GM21526 (cell line): ENCODE results near the gene SPNS3.

Experiments
- ATAC-seq: cut with Tn5 transposase; IDR thresholded peaks from one replicate; pipeline ENCODE4 v1.9.1; 2021; ENCODE audit warnings: moderate library complexity; ENCODE audit not compliant: unreplicated experiment, low FRiP score

Gene SPNS3

GRCh38 chr17:4520894-4521600 lies 87.3 kb downstream of the SPNS3 start:
- ATAC-seq, result no peak

- ATAC-seq, result no peak
Measured at GRCh38 chr17:4522661-4523060, 88.9 kb downstream of the SPNS3 start.

- ATAC-seq, result no peak
Measured at GRCh38 chr17:4523946-4524345, 90.2 kb downstream of the SPNS3 start.

GRCh38 chr17:4525691-4526397 lies 92.1 kb downstream of the SPNS3 start:
- ATAC-seq, result no peak

- no peak for ATAC-seq
Measured at GRCh38 chr17:4527134-4527533, 93.4 kb downstream of the SPNS3 start.

- ATAC-seq, result no peak
Measured at GRCh38 chr17:4527566-4528125, 93.9 kb downstream of the SPNS3 start.

GRCh38 chr17:4529533-4530152 lies 95.9 kb downstream of the SPNS3 start:
- ATAC-seq, result no peak

GRCh38 chr17:4530799-4531730 lies 97.3 kb downstream of the SPNS3 start:
- no peak for ATAC-seq

GRCh38 chr17:4531988-4532736 lies 98.4 kb downstream of the SPNS3 start:
- no peak for ATAC-seq

- ATAC-seq, result no peak
Measured at GRCh38 chr17:4532860-4533522, 99.3 kb downstream of the SPNS3 start.

- ATAC-seq, result no peak
Measured at GRCh38 chr17:4533523-4534504, 100.1 kb downstream of the SPNS3 start.

- ATAC-seq, result no peak
Measured at GRCh38 chr17:4534515-4534914, 100.8 kb downstream of the SPNS3 start.

- no peak for ATAC-seq
Measured at GRCh38 chr17:4534928-4535666, 101.4 kb downstream of the SPNS3 start.

- no peak for ATAC-seq
Measured at GRCh38 chr17:4535667-4536258, 102.0 kb downstream of the SPNS3 start.

GRCh38 chr17:4536259-4536741 lies 102.6 kb downstream of the SPNS3 start:
- no peak for ATAC-seq

- no peak for ATAC-seq
Measured at GRCh38 chr17:4536742-4537411, 103.1 kb downstream of the SPNS3 start.
